ENCODE results near the gene ATXN7L1. TPM values are rescaled to one million over a fixed set of nuclear protein-coding genes. Genes with fewer than 3 reads are reported as not detected.

ATXN7L1 gene
- total and polyA plus RNA-seq, 2 of the 13 experiments (the other 11 are each of a cell fraction or from before 2014, with no cell fraction given): 4.1 to 7.8 TPM

GRCh38 chr7:105876964-105877601, 684 bp upstream of the ATXN7L1 start (continued):
- TF ChIP-seq ZNF646 (CRISPR knock-in tag; IDR thresholded peaks at IDR 0.05) (no peak), GPN1 (CRISPR knock-in tag; IDR thresholded peaks at IDR 0.05; ENCODE audit: borderline replicate concordance) (no peak), ZNF558 (CRISPR knock-in tag; IDR thresholded peaks at IDR 0.05; ENCODE audit: borderline replicate concordance) (0 out of 2 replicates have a peak, but pooled peaks have one; percentile 52), POGZ (CRISPR knock-in tag; IDR thresholded peaks at IDR 0.05) (0 out of 2 replicates have a peak, but pooled peaks have one; percentile 3), ZNF639 (CRISPR knock-in tag; conservative IDR thresholded peaks at IDR 0.05) (no peak), RBAK (CRISPR knock-in tag; IDR thresholded peaks at IDR 0.05) (no peak), AKAP8 (CRISPR knock-in tag; IDR thresholded peaks at IDR 0.05) (no peak), CHD2 (IDR thresholded peaks at IDR 0.05; ENCODE audit: low read depth, low read length) (no peak), DPF2 (CRISPR knock-in tag; IDR thresholded peaks at IDR 0.05; ENCODE audit: borderline replicate concordance, low read depth) (no peak), TFE3 (CRISPR knock-in tag; IDR thresholded peaks at IDR 0.05) (no peak), MLLT10 (CRISPR knock-in tag; IDR thresholded peaks at IDR 0.05) (no peak), JUN (CRISPR knock-in tag; IDR thresholded peaks at IDR 0.05) (no peak; the same call in 1 of the 2 replicates), GTF3A (CRISPR knock-in tag; conservative IDR thresholded peaks at IDR 0.05) (no peak), ZNF614 (CRISPR knock-in tag; IDR thresholded peaks at IDR 0.05; ENCODE audit: borderline replicate concordance) (no peak), JDP2 (CRISPR knock-in tag; IDR thresholded peaks at IDR 0.05; ENCODE audit: borderline replicate concordance) (no peak), ZBTB10 (CRISPR knock-in tag; IDR thresholded peaks at IDR 0.05; ENCODE audit: borderline replicate concordance) (peak; percentile 25; the same call in 1 of the 2 replicates), FOSL2 (CRISPR knock-in tag; IDR thresholded peaks at IDR 0.05) (no peak), RFX5 (IDR thresholded peaks at IDR 0.05; ENCODE audit: low read depth, low read length) (no peak)
